GM21367 (cell line): ENCODE results near the gene COBL.
A peak's percentile ranks its signal among the peaks of the same experiment; 100 is the strongest.

Experiments
- ATAC-seq: cut with Tn5 transposase; IDR thresholded peaks from one replicate; pipeline ENCODE4 v1.9.1; 2021; ENCODE audit not compliant: unreplicated experiment

Gene COBL

GRCh38 chr7:51082096-51082840 lies 234.3 kb downstream of the COBL start:
- ATAC-seq: no peak

GRCh38 chr7:51081270-51081890 lies 235.2 kb downstream of the COBL start:
- ATAC-seq: no peak

GRCh38 chr7:51080622-51081269 lies 235.9 kb downstream of the COBL start:
- no peak for ATAC-seq

- ATAC-seq: no peak
Measured at GRCh38 chr7:51080216-51080615, 236.4 kb downstream of the COBL start.

GRCh38 chr7:51079494-51079893 lies 237.1 kb downstream of the COBL start:
- no peak for ATAC-seq

GRCh38 chr7:51078653-51079052 lies 238.0 kb downstream of the COBL start:
- ATAC-seq: no peak

- ATAC-seq: no peak
Measured at GRCh38 chr7:51077987-51078370, 238.6 kb downstream of the COBL start.

GRCh38 chr7:51077316-51077986 lies 239.2 kb downstream of the COBL start:
- ATAC-seq: no peak

GRCh38 chr7:51075681-51076580 lies 240.7 kb downstream of the COBL start:
- ATAC-seq: no peak

- ATAC-seq: no peak
Measured at GRCh38 chr7:51073171-51073570, 243.4 kb downstream of the COBL start.

- ATAC-seq: no peak
Measured at GRCh38 chr7:51072281-51072680, 244.3 kb downstream of the COBL start.

- ATAC-seq: no peak
Measured at GRCh38 chr7:51071427-51071826, 245.2 kb downstream of the COBL start.

- ATAC-seq: no peak
Measured at GRCh38 chr7:51070151-51070550, 246.5 kb downstream of the COBL start.

GRCh38 chr7:51069411-51070083 lies 247.1 kb downstream of the COBL start:
- ATAC-seq: no peak

GRCh38 chr7:51068401-51068800 lies 248.2 kb downstream of the COBL start:
- no peak for ATAC-seq

GRCh38 chr7:51067757-51068156 lies 248.9 kb downstream of the COBL start:
- peak; percentile 58 for ATAC-seq

GRCh38 chr7:51067258-51067657 lies 249.4 kb downstream of the COBL start:
- no peak for ATAC-seq

- ATAC-seq: no peak
Measured at GRCh38 chr7:51066405-51066882, 250.2 kb downstream of the COBL start.

- ATAC-seq: no peak
Measured at GRCh38 chr7:51065766-51066165, 250.8 kb downstream of the COBL start.

- no peak for ATAC-seq
Measured at GRCh38 chr7:51064688-51065087, 251.9 kb downstream of the COBL start.
